Kasumi-1 (cell line): ENCODE measurements around the gene VCP.
A peak's percentile ranks its signal among the peaks of the same experiment; 100 is the strongest.

Experiments
- DNase-seq, 2 experiments: peaks; one replicate each; lab custom pipeline; 2025; lab: John Stamatoyannopoulos, UW

VCP gene

GRCh38 chr9:35072461-35073278 lies at the start of gene VCP:
Gene VCP (minus strand): TSS chr9:35072625. CDS start chr9:35072353, 272 bp downstream.
- DNase-seq: peak; percentile 99

DNA sequence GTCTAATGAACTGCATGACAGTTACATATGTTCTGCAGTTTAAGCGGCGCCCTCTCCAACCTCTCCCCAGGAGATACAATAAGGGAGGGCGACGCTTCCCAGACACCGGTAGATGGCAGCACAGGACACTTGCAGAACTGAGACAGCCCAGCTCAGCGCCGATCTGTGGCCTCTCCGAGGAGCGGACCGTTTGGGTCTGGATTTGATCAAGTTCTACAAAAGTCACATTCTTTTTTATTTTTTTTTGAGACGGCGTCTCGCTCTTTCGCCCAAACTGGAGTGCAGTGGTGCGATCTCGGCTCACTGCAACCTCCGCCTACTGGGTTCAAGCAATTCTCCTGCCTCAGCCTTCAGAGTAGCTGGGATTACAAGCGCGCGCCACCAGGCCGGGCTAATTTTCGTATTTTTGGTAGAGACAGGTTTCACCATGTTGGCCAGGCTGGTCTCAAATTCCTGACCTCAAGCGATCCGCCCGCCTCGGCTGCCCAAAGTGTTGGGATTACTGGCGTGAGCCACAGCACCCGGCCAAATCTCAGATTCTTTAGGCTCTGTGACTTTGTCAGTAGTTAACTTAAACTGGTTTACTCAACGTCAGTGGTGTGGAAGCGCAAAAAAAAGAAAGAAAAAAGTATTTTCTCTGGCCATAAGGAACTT lies 44.6 kb upstream of the VCP start:
- DNase-seq: peak; percentile 94 to 96

DNA sequence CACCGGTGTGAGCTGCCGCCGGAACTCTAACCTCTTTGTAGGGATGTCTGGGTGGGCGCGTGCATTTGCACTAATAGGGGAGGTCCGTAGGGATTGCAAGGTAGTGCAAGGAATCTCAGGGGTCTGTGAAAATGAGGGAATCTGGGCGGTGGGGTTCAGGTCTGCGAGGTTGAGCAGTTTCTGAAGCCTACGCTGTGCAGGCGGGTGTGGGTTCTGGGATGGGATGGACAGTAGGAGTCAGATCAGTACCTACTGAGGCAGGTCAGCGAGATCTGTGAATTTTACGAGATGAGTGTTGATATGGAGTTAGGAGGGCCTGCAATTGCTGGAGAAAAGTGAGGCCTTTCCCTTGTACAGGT lies 44.1 kb upstream of the VCP start:
- no peak for DNase-seq

DNA sequence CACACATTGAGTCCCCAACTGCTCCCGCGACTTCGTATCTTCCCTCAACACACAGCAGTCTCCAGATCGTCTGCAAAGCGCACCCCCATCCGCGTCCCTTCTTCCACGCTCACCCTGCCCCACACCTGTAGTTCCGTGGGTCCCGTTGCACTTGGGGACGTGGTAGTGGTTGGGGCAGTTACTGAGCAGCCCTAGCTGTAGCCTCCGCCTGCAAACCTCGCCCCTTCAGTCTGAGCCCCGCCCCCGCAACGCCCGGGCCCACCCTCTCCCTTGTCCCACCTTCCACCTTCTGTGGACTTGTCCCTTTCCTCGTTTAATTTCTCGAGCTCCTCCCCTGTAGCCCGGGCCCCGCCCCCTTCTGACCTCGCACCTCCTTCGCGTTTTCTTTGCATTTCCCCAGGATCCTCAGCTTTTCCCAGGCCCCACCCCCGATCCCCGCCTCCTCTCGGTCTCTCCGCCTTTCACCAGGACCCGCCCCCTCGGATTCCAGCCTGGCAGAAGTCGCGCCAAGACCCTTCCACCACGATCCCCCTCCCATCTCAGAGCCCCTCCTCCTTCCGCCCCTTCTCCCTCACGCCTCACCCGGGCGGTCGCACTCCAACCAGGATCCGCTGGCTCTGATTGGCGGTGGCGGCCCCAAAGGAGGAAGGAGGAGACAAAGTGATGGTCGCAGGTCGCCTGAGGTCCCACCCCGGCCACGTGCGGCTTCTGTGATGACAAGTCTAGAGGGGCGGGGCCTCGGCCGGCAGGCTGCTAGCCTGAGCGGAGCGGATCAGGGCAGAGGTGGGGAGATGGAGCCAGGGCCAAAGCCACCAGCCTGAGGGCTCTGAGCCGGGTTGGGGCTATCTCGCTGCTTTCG lies 43.5 kb upstream of the VCP start, which contains the start of gene ATOSB:
Gene ATOSB, minus strand, starts transcription at position 183 of the 859 bp plus-strand sequence. CDS start 7,588 bp downstream, outside the sequence.
- DNase-seq: peak; percentile 99

DNA sequence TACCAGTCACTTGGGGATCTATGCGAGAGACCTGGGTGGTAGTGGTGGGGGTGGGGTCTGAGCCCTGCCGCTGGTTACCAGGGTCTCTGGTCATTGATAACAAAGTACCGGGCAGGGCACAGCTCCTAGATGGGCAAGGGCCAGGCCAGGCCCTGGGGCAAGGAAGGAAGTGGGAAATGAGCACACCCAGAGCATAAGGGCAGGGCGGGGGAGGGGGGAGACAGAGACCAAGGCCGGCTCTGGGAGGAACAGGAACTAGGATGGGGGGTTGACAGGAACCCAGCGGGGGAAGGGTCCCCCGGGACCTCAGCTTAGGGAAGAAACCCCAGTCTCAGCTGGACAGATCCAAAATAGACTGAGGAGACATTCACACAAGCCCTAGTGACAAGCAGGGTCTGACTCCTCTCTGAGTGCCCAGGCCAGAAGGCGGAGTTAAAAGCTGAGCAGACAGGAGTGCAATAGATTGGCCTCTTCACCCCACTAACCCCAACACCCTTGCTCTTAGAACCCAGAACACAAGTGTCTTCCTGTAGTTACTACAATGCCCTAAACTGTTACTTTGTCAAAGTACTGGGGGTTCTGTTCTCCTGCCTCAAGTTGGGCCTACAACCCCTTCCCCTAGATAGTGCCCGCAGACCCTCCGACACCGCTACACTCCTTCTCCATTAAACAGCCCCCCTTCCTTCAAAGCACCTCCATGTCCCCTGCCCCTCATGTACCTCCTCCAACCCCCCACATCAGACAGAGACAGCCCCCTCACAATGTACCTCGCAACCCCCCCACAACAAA lies 42.6 kb upstream of the VCP start:
- DNase-seq: peak; percentile 73 to 89

DNA sequence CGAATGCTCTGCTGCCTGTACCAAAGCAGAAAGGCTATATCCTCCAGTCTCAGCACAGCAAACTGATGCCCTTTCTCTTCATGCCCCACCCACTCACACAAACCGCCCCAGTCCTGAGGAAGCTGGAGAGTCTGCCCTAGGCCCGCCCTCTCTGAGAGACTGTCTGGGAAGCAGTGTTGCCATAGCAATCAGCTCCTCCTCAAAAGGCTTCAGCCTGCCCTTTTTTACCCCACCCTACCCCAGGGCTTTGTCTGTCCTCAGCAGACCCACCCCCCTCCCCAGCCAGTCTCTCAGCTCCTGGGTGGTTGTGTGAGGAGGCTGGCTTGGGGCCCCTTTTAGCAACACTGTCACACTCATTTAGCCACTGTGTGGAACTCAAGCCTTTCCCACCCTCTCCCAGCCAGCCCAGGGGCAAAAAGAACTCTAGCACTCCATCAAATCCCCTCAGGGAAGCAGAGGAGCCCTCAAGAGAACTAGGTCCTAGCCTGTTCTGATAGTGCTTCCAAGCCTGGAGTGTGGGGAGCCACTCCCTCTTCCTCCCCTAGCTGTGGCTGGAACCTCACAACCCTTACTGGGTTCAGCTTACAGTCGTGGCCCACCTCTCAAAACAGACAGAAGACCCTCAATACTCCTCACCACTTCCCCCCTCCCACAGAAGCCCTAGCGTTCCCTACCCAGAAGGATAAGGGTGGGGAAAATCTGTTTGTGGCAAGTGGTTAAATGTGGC lies 41.9 kb upstream of the VCP start:
- DNase-seq: peak; percentile 94

DNA sequence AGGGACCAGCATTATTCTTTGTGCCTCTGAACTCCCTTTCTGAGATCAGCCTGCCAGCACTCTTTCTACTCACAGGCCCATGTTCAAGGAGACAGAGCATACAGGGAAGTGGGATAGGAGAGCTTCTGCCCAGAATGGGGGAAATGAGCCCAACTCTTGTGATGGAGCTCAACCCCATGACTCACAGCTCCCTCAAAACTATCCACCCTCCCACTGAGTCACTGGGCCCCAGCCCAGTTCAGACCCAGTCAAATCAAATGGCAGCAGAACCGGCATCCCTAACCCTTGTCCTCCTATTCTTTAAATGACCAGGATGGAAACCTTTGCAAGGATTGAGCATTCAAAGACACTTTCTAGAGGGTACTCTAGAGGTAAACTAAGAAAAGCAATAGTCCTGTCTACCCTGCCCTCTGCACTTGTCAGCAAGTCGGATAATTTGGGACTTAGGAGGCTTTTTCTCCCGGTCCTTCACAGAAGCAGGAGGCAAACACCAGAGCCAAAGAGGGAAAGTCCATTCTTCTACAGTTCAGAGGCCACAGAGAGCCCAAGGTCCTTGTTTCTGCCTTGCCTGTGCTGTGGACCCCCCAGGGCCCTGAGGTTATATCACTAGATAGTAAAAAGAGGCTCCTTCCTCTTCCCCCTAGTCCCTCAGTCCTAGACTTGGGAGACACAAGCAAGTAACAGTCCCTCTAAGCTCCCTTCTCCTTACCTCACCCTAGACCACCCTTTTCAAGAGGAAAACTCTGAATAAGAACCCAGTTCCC lies 40.0 kb upstream of the VCP start:
- DNase-seq: no peak

- peak; percentile 96 for DNase-seq
Observed at GRCh38 chr9:35111001-35111933, 38.8 kb upstream of the VCP start.

DNA sequence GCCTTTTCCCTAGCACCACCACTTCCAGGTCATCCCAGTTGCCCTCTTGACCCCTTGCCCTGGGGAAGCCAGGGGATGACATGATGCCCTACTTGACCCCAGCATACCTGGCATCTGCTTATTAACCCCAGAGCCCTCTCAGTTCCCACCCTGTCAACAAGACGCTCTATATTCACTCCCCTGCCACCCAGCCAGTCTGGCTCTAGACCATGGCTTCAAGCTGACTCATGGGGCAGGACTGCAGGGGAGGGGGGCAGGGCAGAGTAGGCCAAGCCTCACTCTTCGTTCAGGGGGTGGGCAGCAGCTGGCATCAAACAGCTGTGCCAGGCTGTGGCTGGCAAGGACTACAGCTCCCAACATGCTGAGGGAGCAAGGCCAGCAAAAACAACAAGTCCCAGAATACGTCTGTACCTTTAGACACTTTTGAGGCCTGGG lies 37.9 kb upstream of the VCP start:
- no peak for DNase-seq

DNA sequence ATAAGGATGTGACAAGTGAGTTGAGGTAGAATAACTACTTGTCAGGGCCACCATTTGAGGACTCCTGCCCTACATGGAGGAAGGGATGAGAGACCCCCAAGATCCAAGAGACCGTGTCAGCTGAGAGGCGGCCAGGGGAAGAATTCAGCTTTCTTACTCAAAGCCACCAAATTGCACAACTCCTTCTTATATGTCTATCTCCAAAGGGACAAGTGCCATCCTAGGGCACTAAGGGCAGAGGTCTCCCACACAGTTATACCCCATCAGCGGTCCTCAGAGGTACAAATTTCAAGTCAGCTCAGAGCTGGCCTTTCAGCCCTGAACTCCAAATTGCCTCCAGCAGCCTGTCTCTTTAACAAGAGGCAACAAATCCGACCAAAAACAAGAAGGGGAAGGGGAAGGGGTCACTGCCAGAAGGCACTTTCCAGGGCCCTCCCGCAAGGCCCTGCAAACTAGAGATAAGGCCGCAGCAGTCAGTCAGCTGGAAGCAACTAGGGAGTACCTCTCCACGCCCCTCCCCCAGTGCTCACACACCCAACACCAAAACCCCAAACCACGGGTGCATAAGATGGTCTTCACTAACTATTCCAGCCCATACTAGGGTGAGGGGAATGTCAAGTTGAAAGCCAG lies 36.6 kb upstream of the VCP start:
- DNase-seq: no peak

- DNase-seq: no peak
Observed at GRCh38 chr9:35108461-35108860, 36.0 kb upstream of the VCP start.

GRCh38 chr9:35107297-35108290 lies 35.2 kb upstream of the VCP start:
- no peak for DNase-seq

GRCh38 chr9:35106343-35106730 lies 33.9 kb upstream of the VCP start:
- no peak for DNase-seq

DNA sequence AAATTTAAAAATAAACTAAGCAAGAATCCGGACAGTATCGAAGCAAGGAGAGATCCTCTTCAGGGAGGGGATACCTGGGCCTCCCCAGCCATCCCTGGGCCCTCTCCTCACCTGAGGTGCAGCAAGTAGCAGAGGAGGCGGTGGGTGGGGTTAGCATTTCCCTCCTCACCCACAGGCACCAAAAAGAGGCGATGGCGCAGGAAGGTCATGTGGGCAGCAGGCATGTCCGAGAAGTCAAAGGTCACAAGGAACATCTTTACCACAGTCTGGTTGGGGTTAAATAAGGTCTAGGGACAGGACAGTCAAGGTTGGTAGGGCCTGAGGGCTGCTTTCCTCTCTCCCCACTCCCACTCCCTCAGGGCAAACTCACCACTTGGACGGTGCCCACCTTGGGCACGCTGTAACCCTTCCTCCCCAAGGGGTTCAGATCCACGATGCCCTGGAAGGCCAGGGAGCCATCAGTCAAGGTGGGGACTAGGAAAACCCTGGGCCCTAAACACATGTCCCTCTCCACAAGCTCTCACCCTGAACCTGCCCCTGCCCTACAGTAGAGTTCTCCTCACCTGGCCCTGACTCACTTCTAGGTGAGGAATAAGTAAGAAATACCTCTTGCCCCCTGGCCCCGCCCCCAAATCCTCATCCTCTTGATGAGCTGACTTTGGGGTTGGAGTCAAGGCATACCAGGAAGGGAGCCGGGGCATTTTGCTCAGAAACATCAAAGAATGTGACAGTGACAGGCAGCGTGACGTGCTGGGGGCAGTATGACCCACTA lies 33.3 kb upstream of the VCP start:
- no peak for DNase-seq

DNA sequence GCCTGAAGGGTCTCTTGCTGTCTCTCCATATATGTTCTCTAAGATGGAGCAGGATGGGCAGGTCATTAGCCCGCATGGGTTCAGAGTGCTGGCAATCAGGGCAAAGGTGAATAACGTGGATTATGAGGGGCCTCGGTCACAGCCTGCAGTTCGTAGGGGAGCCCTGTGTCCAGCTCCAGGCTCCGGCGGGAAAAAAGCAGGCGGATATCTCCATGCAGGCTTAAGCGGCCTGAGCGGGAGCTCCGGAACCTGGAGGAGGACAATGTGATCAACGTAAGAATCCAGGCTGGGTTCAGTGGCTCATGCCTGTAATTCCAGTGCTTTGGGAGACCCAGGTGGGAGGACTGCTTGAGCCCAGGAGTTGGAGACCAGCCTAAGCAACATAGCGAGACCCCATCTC lies 32.7 kb upstream of the VCP start:
- no peak for DNase-seq

DNA sequence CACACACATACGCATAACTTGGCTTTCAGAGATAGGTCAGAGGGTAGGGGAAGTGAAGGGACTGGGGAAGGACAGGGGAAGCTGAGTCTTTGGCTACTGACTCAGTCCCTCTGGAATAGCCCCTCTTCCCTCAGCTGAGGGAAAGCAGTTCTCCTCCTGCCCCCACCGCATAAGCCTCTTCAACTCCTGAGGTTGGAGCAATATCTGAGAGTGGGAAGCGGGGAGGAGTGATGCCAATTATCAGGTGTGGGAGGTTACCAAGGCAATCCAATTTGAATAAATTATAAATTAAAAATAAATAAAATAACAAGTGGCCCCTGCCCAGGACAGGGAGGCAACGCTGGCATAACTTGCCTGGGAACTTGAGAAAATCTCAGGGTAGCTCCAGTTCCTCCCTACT lies 32.2 kb upstream of the VCP start:
- DNase-seq: no peak
